K562 (cell line): ENCODE data around the gene ARHGEF1. TPM values are rescaled to one million over a fixed set of nuclear protein-coding genes. Genes with fewer than 3 reads are reported as not detected.
A peak's percentile ranks its signal among the peaks of the same experiment; 100 is the strongest.

ENCODE experiments used
- AFF4 ChIP-seq: sonication (generic); formaldehyde crosslinking; IDR thresholded peaks from 2 replicates; pipeline ENCODE4 v1.8.0; 2023; ENCODE audit warnings: mild to moderate bottlenecking, missing genetic modification reagents
- E2F5 ChIP-seq: sonication (generic); formaldehyde crosslinking; IDR thresholded peaks from 2 replicates; pipeline ENCODE4 v1.8.0; 2022; ENCODE audit warnings: mild to moderate bottlenecking, missing genetic modification reagents
- ERF ChIP-seq: fragments of 450-650 bp; formaldehyde crosslinking; IDR thresholded peaks from 2 replicates; pipeline ENCODE4 v1.4.0; 2020; ENCODE audit warnings: mild to moderate bottlenecking, mixed read lengths
- HMBOX1 ChIP-seq: sonication (generic); IDR thresholded peaks from 2 replicates; pipeline ENCODE4 v1.6.1; 2016
- NR2C2 ChIP-seq, 2 experiments: fragments of 200-800 bp in 1 of 2; sonication (Bioruptor generic) in 1 of 2; sonication (generic) in 1 of 2; formaldehyde crosslinking in 1 of 2; IDR thresholded peaks; 2 replicates each; pipeline versions ENCODE4 v1.6.1 to v1.8.0; 2016 to 2022; ENCODE audit warnings: mild to moderate bottlenecking in 1 of 2, missing compliant biosample characterization in 1 of 2, missing genetic modification characterization in 1 of 2, missing genetic modification reagents in 1 of 2
- NR2F6 ChIP-seq: fragments of 450-650 bp; formaldehyde crosslinking; IDR thresholded peaks from 2 replicates; pipeline ENCODE4 v1.4.0; 2020; ENCODE audit warnings: mild to moderate bottlenecking
- POLR2AphosphoS2 ChIP-seq: IDR thresholded peaks from 2 replicates; pipeline ENCODE4 v1.6.1; 2012; ENCODE audit warnings: low read length, improper control_type of control experiment
- POLR2G ChIP-seq: fragments of 200-400 bp; formaldehyde crosslinking; IDR thresholded peaks from 2 replicates; pipeline ENCODE4 v1.6.1; 2017; ENCODE audit warnings: low read depth, mild to moderate bottlenecking, antibody characterized with exemption, low read length, moderate library complexity
- RBM34 ChIP-seq: fragments of 200-400 bp; formaldehyde crosslinking; IDR thresholded peaks from 2 replicates; pipeline ENCODE4 v1.6.1; 2018; ENCODE audit warnings: low read length, borderline replicate concordance; ENCODE audit not compliant: insufficient read depth
- SIN3A ChIP-seq, 2 experiments: fragments of 150-350 bp in 1 of 2; IDR thresholded peaks; 2 replicates each; pipeline ENCODE4 v1.6.1; 2011 to 2016; ENCODE audit warnings: borderline replicate concordance in 2 of 2, low read depth in 2 of 2, low read length in 2 of 2, mild to moderate bottlenecking in 2 of 2, moderate library complexity in 2 of 2; ENCODE audit not compliant: control insufficient read depth in 1 of 2
- THRB ChIP-seq: fragments of 450-650 bp; formaldehyde crosslinking; conservative IDR thresholded peaks from 2 replicates; pipeline ENCODE4 v1.4.0; 2022; ENCODE audit warnings: mild to moderate bottlenecking, missing genetic modification characterization
- TRIM28 ChIP-seq: fragments of 450-650 bp; IDR thresholded peaks from 2 replicates; pipeline ENCODE4 v1.6.1; 2017
- ZNF175 ChIP-seq: fragments of 200-800 bp; sonication (Bioruptor generic); IDR thresholded peaks from 2 replicates; pipeline ENCODE4 v1.6.1; 2016; ENCODE audit warnings: low read depth, mild to moderate bottlenecking, missing genetic modification characterization, missing compliant biosample characterization
- ZNF586 ChIP-seq: fragments of 450-650 bp; formaldehyde crosslinking; conservative IDR thresholded peaks from 2 replicates; pipeline ENCODE4 v1.4.0; 2020; ENCODE audit warnings: mild to moderate bottlenecking, moderate library complexity
- polyA plus RNA-seq, 8 experiments: library from polyadenylated mRNA; depleted of rRNA in 4 of 8; stranded (reverse) in 5 of 8; unstranded in 3 of 8; fragments of >200 nt; fragmentation: Nextera tagmentation in 2 of 8; fragmentation: Illumina TruSeq in 1 of 8; extraction: Ambion mirVana in 2 of 8; extraction: Trizol in 1 of 8; gene quantifications; 2 replicates each; pipeline versions ENCODE4 v1.2.1 to v1.2.3, GENCODE V29; 2011 to 2014; ENCODE audit warnings: inconsistent platforms in 1 of 8, missing spikeins in 1 of 8
- total RNA-seq, 7 experiments: library from RNA; depleted of rRNA in 6 of 7; stranded (reverse); fragments of >200 nt in 6 of 7; fragmentation: Illumina TruSeq in 2 of 7; extraction: Trizol in 2 of 7; gene quantifications; 2 replicates each; pipeline versions ENCODE4 v1.2.1 to v1.2.3, GENCODE V29; 2011 to 2021; ENCODE audit warnings: low replicate concordance in 1 of 7

Gene ARHGEF1
- total and polyA plus RNA-seq, 9 of the 15 experiments (the other 6 are each of a cell fraction or from before 2014, with no cell fraction given): 1.9 to 149 (median 29.8) TPM

- TF ChIP-seq SIN3A (IDR thresholded peaks at IDR 0.05; ENCODE audit: borderline replicate concordance in 2 of 2, control insufficient read depth in 1 of 2, low read depth in 2 of 2, low read length in 2 of 2) (peak in 1 of 2 experiments; percentile 75; a peak in 2 of 4 replicates), RBM34 (no peak), AFF4 (no peak), THRB (0 out of 2 replicates have a peak, but pooled peaks have one; percentile 66), ZNF586 (CRISPR knock-in tag) (no peak), POLR2G (peak; percentile 76), ERF (CRISPR knock-in tag) (0 out of 2 replicates have a peak, but pooled peaks have one; percentile 68), E2F5 (CRISPR knock-in tag) (no peak), NR2C2 (CRISPR knock-in tag; IDR thresholded peaks at IDR 0.05) (no peak), NR2C2 (tag; IDR thresholded peaks at IDR 0.05) (0 out of 2 replicates have a peak, but pooled peaks have one; percentile 34), ZNF175 (CRISPR knock-in tag) (no peak), POLR2AphosphoS2 (peak; percentile 89; the same call in 1 of the 2 replicates), TRIM28 (no peak), HMBOX1 (no peak), NR2F6 (no peak)
Measured at GRCh38 chr19:41871573-41872383, 11.2 kb upstream of the ARHGEF1 start (continued).
